Activated gamma-delta T cell treated with anti-CD3 and anti-CD28 coated beads, Interleukin-2, amount 50 U/mL, for 16 hours (primary cell): ENCODE measurements around the gene WWTR1.

ENCODE experiments used
- DNase-seq: peaks from one replicate; pipeline ENCODE4 v3.0.0-alpha.2; 2020; ENCODE audit warnings: low read depth

WWTR1 gene

GRCh38 chr3:149657926-149658743, at the start of gene WWTR1:
Gene WWTR1 (minus strand): TSS chr3:149658025. CDS start chr3:149657306, 719 bp downstream.
- DNase-seq = no peak

- DNase-seq = no peak
These were observed 49.1 kb upstream of the WWTR1 start for GRCh38 chr3:149706905-149707304.

- no peak for DNase-seq
These were observed 47.6 kb upstream of the WWTR1 start for GRCh38 chr3:149705416-149705815.

GRCh38 chr3:149703466-149703865, 45.6 kb upstream of the WWTR1 start:
- no peak for DNase-seq

- DNase-seq = no peak
These were observed 45.0 kb upstream of the WWTR1 start for GRCh38 chr3:149702691-149703441.

- DNase-seq = no peak
These were observed 44.1 kb upstream of the WWTR1 start for GRCh38 chr3:149701977-149702350.

GRCh38 chr3:149701206-149701976, 43.6 kb upstream of the WWTR1 start:
- DNase-seq = no peak

GRCh38 chr3:149688122-149688757, 30.4 kb upstream of the WWTR1 start:
- no peak for DNase-seq

GRCh38 chr3:149686996-149687395, 29.2 kb upstream of the WWTR1 start:
- DNase-seq = no peak

GRCh38 chr3:149678351-149678950, 20.6 kb upstream of the WWTR1 start:
- no peak for DNase-seq

- DNase-seq = no peak
These were observed 15.6 kb upstream of the WWTR1 start for GRCh38 chr3:149673393-149673792.

GRCh38 chr3:149670742-149671492, 13.1 kb upstream of the WWTR1 start:
- DNase-seq = no peak

- DNase-seq = no peak
These were observed 9.8 kb upstream of the WWTR1 start for GRCh38 chr3:149667576-149667975.

GRCh38 chr3:149663966-149664365, 6.1 kb upstream of the WWTR1 start:
- no peak for DNase-seq

- DNase-seq = no peak
These were observed 4.5 kb upstream of the WWTR1 start for GRCh38 chr3:149662240-149662887.

- DNase-seq = no peak
These were observed 2.6 kb upstream of the WWTR1 start for GRCh38 chr3:149660462-149660861.

- no peak for DNase-seq
These were observed 1.1 kb upstream of the WWTR1 start for GRCh38 chr3:149658744-149659497.

- DNase-seq = no peak
These were observed 402 bp downstream of the WWTR1 start for GRCh38 chr3:149657321-149657925.
